ENCODE data around the gene CHD6.

CHD6 gene

GRCh38 chr20:41386502-41387427 lies 231.4 kb downstream of the CHD6 start:
- DNase-seq = no peak

- no peak for DNase-seq
Observed at GRCh38 chr20:41382791-41383305, 235.3 kb downstream of the CHD6 start.

- DNase-seq = no peak
Observed at GRCh38 chr20:41380551-41381193, 237.5 kb downstream of the CHD6 start.

- no peak for DNase-seq
Observed at GRCh38 chr20:41379551-41379950, 238.6 kb downstream of the CHD6 start.

GRCh38 chr20:41377275-41377674 lies 240.9 kb downstream of the CHD6 start:
- DNase-seq = no peak

- DNase-seq = no peak
Observed at GRCh38 chr20:41376349-41376748, 241.8 kb downstream of the CHD6 start.

GRCh38 chr20:41375846-41376245 lies 242.3 kb downstream of the CHD6 start:
- DNase-seq = no peak

- DNase-seq = no peak
Observed at GRCh38 chr20:41373931-41374920, 244.0 kb downstream of the CHD6 start.

- no peak for DNase-seq
Observed at GRCh38 chr20:41373251-41373783, 244.9 kb downstream of the CHD6 start.

GRCh38 chr20:41371371-41371770 lies 246.8 kb downstream of the CHD6 start:
- no peak for DNase-seq

- DNase-seq = no peak
Observed at GRCh38 chr20:41370176-41370575, 248.0 kb downstream of the CHD6 start.

- no peak for DNase-seq
Observed at GRCh38 chr20:41369673-41370072, 248.5 kb downstream of the CHD6 start.

GRCh38 chr20:41367956-41368355 lies 250.2 kb downstream of the CHD6 start:
- DNase-seq = no peak

- DNase-seq = no peak
Observed at GRCh38 chr20:41367393-41367695, 250.8 kb downstream of the CHD6 start.

GRCh38 chr20:41366546-41367392 lies 251.4 kb downstream of the CHD6 start, which contains the start of gene EMILIN3:
EMILIN3 (minus strand) TSS chr20:41366818; CDS start chr20:41366634, 184 bp downstream.
- no peak for DNase-seq

- DNase-seq = no peak
Observed at GRCh38 chr20:41365777-41366545, 252.2 kb downstream of the CHD6 start.

- no peak for DNase-seq
Observed at GRCh38 chr20:41364967-41365765, 253.0 kb downstream of the CHD6 start.

GRCh38 chr20:41364236-41364855 lies 253.8 kb downstream of the CHD6 start:
- DNase-seq = no peak

- no peak for DNase-seq
Observed at GRCh38 chr20:41363601-41364000, 254.6 kb downstream of the CHD6 start.

Data from CD4-positive, alpha-beta T cell treated with Interleukin-4 for 1 hour (primary cell).